ENCODE data around the gene ARTN.

ARTN gene

DNA sequence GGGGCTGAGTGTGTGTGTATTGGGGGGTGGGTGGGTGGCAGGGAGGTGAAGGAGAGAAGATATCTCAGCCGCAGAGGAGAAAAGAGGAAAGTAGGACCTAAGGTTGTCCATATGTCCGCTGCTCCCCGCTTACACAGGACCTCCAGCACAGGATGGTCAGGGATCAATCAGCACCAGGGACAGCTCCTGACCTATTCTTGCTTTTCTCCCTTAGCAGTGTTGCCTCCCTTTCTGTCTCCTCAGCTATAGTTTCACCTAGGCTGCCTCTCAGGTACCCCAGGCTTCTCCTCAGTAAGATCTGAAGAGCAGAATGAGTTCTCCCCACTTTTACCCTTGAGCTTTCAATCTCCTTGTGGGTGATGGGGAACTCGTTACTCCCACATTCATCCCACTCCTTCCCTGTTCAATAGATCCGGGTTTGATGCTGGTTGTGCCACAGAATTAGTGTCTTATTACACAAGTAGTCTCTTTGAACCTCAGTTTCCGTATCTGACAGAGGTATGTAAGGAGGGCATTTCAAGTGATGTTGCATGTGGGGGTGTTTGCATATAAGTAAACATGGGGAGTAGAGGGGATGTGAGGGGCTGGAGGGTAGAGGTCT is 34.8 kb downstream of the ARTN start:
- Histone ChIP-seq H3K9ac (ENCODE audit: insufficient read length, low read depth) (no peak overlapping the region), H3K27me3 (ENCODE audit: insufficient read depth, insufficient read length) (no peaks in the 10 kb centered on the region), H3K4me3 (ENCODE audit: insufficient read length, low read depth) (no peak overlapping the region), H3K9me3 (ENCODE audit: insufficient read depth, low read length) (no peaks in the 10 kb centered on the region), H3K36me3 (ENCODE audit: insufficient read depth, insufficient read length, low read length) (peaks cover 66% of the 10 kb centered on the region), H3K4me1 (ENCODE audit: insufficient read depth, insufficient read length) (peaks cover 6% of the 10 kb centered on the region)
- TF ChIP-seq ZNF274 (IDR thresholded peaks at IDR 0.05; ENCODE audit: low read depth, low read length), result no peak
- no peak for TF ChIP-seq YY1 (IDR thresholded peaks at IDR 0.05; ENCODE audit: insufficient read depth, insufficient read length)
- TF ChIP-seq SUZ12 (IDR thresholded peaks at IDR 0.05; ENCODE audit: extremely low read depth, insufficient read depth, insufficient read length), result no peak
- DNase-seq (ENCODE audit: low read depth, low spot score), result no peak

DNA sequence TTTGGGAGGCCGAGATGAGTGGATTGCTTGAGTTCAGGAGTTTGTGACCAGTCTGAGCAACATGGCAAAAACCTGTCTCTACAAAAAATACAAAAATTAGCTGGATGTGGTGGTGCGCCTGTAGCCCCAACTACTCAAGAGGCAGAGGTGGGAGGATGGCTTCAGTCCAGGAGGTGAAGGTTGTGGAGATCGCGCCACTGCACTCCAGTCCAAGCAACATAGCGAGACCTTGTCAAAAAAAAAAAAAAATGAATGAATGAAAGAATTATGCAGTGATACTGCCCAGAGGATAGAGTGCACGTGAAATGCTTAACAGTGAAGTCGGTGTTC is 35.8 kb downstream of the ARTN start:
- peaks cover 65% of the 10 kb centered on the region for H3K36me3 ChIP-seq (ENCODE audit: insufficient read depth, insufficient read length, low read length)
- peaks cover 6% of the 10 kb centered on the region for H3K4me1 ChIP-seq (ENCODE audit: insufficient read depth, insufficient read length)
- H3K9me3 ChIP-seq (ENCODE audit: insufficient read depth, low read length), result no peaks in the 10 kb centered on the region
- H3K4me3 ChIP-seq (ENCODE audit: insufficient read length, low read depth), result no peak overlapping the region
- no peak for DNase-seq (ENCODE audit: low read depth, low spot score)
- no peak overlapping the region for H3K9ac ChIP-seq (ENCODE audit: insufficient read length, low read depth)
- H3K27me3 ChIP-seq (ENCODE audit: insufficient read depth, insufficient read length), result no peaks in the 10 kb centered on the region
- TF ChIP-seq SUZ12 (IDR thresholded peaks at IDR 0.05; ENCODE audit: extremely low read depth, insufficient read depth, insufficient read length) (no peak), ZNF274 (IDR thresholded peaks at IDR 0.05; ENCODE audit: low read depth, low read length) (no peak), YY1 (IDR thresholded peaks at IDR 0.05; ENCODE audit: insufficient read depth, insufficient read length) (no peak)

- H3K9ac ChIP-seq (ENCODE audit: insufficient read length, low read depth), result peak within 1 kb of the TSS; percentile 96
- TF ChIP-seq SUZ12 (IDR thresholded peaks at IDR 0.05; ENCODE audit: extremely low read depth, insufficient read depth, insufficient read length) (no peak), YY1 (IDR thresholded peaks at IDR 0.05; ENCODE audit: insufficient read depth, insufficient read length) (no peak), ZNF274 (IDR thresholded peaks at IDR 0.05; ENCODE audit: low read depth, low read length) (no peak)
- no peaks in the 10 kb centered on the region for H3K27me3 ChIP-seq (ENCODE audit: insufficient read depth, insufficient read length)
- peaks cover 60% of the 10 kb centered on the region for H3K36me3 ChIP-seq (ENCODE audit: insufficient read depth, insufficient read length, low read length)
- H3K4me3 ChIP-seq (ENCODE audit: insufficient read length, low read depth), result peak within 1 kb of the TSS; percentile 98
- peak; percentile 99 for DNase-seq (ENCODE audit: low read depth, low spot score)
- H3K4me1 ChIP-seq (ENCODE audit: insufficient read depth, insufficient read length), result peaks cover 6% of the 10 kb centered on the region
- H3K9me3 ChIP-seq (ENCODE audit: insufficient read depth, low read length), result no peaks in the 10 kb centered on the region
Observed at GRCh38 chr1:43969746-43970466, 36.3 kb downstream of the ARTN start, which contains the start of gene DPH2. Gene DPH2, plus strand, starts transcription at chr1:43970010. Its CDS starts 166 bp downstream, at chr1:43970176.

- Histone ChIP-seq H3K4me1 (ENCODE audit: insufficient read depth, insufficient read length) (peaks cover 6% of the 10 kb centered on the region), H3K4me3 (ENCODE audit: insufficient read length, low read depth) (peak overlapping the region; percentile 98), H3K27me3 (ENCODE audit: insufficient read depth, insufficient read length) (no peaks in the 10 kb centered on the region), H3K9ac (ENCODE audit: insufficient read length, low read depth) (peak overlapping the region; percentile 96), H3K9me3 (ENCODE audit: insufficient read depth, low read length) (no peaks in the 10 kb centered on the region), H3K36me3 (ENCODE audit: insufficient read depth, insufficient read length, low read length) (peaks cover 59% of the 10 kb centered on the region)
- DNase-seq (ENCODE audit: low read depth, low spot score), result no peak
- TF ChIP-seq ZNF274 (IDR thresholded peaks at IDR 0.05; ENCODE audit: low read depth, low read length), result no peak
- no peak for TF ChIP-seq SUZ12 (IDR thresholded peaks at IDR 0.05; ENCODE audit: extremely low read depth, insufficient read depth, insufficient read length)
- no peak for TF ChIP-seq YY1 (IDR thresholded peaks at IDR 0.05; ENCODE audit: insufficient read depth, insufficient read length)
Observed at GRCh38 chr1:43970502-43970901, 36.9 kb downstream of the ARTN start.

DNA sequence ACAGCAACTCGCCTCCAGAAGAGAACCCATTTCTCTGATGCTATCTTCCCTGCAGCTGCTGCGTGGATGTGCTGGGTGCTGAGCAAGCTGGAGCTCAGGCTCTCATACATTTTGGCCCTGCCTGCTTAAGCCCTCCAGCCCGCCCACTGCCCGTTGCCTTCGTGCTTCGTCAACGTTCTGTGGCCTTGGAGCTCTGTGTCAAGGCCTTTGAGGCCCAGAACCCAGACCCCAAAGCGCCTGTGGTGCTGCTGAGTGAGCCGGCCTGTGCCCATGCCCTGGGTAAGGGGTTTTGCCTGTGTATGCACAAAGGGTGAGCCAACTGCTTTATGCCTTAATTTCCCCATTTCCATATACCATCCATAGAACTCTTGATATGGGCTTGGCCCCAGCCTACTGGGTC is 37.3 kb downstream of the ARTN start:
- peak overlapping the region; percentile 98 for H3K4me3 ChIP-seq (ENCODE audit: insufficient read length, low read depth)
- TF ChIP-seq SUZ12 (IDR thresholded peaks at IDR 0.05; ENCODE audit: extremely low read depth, insufficient read depth, insufficient read length) (no peak), ZNF274 (IDR thresholded peaks at IDR 0.05; ENCODE audit: low read depth, low read length) (no peak), YY1 (IDR thresholded peaks at IDR 0.05; ENCODE audit: insufficient read depth, insufficient read length) (no peak)
- no peaks in the 10 kb centered on the region for H3K9me3 ChIP-seq (ENCODE audit: insufficient read depth, low read length)
- peak overlapping the region; percentile 96 for H3K9ac ChIP-seq (ENCODE audit: insufficient read length, low read depth)
- H3K36me3 ChIP-seq (ENCODE audit: insufficient read depth, insufficient read length, low read length), result peaks cover 56% of the 10 kb centered on the region
- DNase-seq (ENCODE audit: low read depth, low spot score), result no peak
- peaks cover 10% of the 10 kb centered on the region for H3K4me1 ChIP-seq (ENCODE audit: insufficient read depth, insufficient read length)
- no peaks in the 10 kb centered on the region for H3K27me3 ChIP-seq (ENCODE audit: insufficient read depth, insufficient read length)

DNA sequence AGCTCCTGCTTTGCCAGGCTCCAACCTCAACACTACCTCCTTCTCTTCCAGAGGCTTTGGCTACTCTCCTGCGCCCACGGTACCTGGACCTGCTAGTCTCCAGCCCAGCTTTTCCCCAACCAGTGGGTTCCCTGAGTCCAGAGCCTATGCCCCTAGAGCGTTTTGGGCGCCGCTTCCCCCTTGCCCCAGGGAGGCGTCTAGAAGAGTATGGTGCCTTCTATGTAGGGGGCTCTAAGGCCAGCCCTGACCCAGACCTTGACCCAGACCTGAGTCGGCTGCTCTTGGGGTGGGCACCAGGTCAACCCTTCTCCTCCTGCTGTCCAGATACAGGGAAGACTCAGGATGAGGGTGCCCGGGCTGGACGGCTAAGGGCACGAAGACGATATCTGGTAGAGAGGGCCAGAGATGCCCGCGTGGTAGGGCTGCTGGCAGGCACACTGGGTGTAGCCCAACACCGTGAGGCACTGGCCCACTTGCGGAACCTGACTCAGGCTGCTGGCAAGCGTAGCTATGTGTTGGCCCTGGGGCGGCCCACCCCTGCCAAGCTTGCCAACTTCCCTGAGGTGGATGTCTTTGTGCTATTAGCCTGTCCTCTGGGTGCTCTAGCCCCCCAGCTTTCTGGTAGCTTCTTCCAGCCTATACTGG is 37.9 kb downstream of the ARTN start:
- TF ChIP-seq ZNF274 (IDR thresholded peaks at IDR 0.05; ENCODE audit: low read depth, low read length) (no peak), SUZ12 (IDR thresholded peaks at IDR 0.05; ENCODE audit: extremely low read depth, insufficient read depth, insufficient read length) (no peak), YY1 (IDR thresholded peaks at IDR 0.05; ENCODE audit: insufficient read depth, insufficient read length) (no peak)
- H3K4me1 ChIP-seq (ENCODE audit: insufficient read depth, insufficient read length), result peaks cover 10% of the 10 kb centered on the region
- H3K4me3 ChIP-seq (ENCODE audit: insufficient read length, low read depth), result no peak overlapping the region
- no peak overlapping the region for H3K9ac ChIP-seq (ENCODE audit: insufficient read length, low read depth)
- no peaks in the 10 kb centered on the region for H3K9me3 ChIP-seq (ENCODE audit: insufficient read depth, low read length)
- H3K27me3 ChIP-seq (ENCODE audit: insufficient read depth, insufficient read length), result no peaks in the 10 kb centered on the region
- no peak for DNase-seq (ENCODE audit: low read depth, low spot score)
- H3K36me3 ChIP-seq (ENCODE audit: insufficient read depth, insufficient read length, low read length), result peaks cover 56% of the 10 kb centered on the region

DNA sequence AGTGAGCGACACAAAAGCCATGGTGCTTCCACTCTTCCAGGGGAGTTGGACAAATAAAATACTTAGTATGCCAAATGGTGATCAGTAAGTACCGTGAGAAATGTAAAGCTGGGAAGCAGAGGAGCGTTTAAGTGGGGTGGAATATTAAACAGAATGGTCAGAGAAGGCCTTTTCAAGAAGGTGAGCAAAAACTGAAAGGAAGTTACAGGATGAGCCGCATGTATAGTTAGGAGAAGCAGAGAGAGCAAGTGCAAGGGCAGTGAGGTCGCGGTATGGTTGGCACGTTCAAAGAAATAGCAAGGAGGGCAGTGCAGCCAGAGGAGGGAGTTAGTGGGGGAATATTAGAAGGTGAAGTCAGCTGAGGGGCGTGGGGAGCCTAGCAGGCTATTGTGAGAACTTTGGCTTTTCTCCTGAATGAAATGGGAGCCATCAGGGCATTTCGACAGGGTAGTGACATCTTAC is 40.4 kb downstream of the ARTN start:
- no peak for DNase-seq (ENCODE audit: low read depth, low spot score)
- TF ChIP-seq ZNF274 (IDR thresholded peaks at IDR 0.05; ENCODE audit: low read depth, low read length), result no peak
- TF ChIP-seq YY1 (IDR thresholded peaks at IDR 0.05; ENCODE audit: insufficient read depth, insufficient read length), result no peak
- no peak for TF ChIP-seq SUZ12 (IDR thresholded peaks at IDR 0.05; ENCODE audit: extremely low read depth, insufficient read depth, insufficient read length)
- peak overlapping the region; percentile 98 for H3K9ac ChIP-seq (ENCODE audit: insufficient read length, low read depth)
- no peaks in the 10 kb centered on the region for H3K9me3 ChIP-seq (ENCODE audit: insufficient read depth, low read length)
- H3K4me1 ChIP-seq (ENCODE audit: insufficient read depth, insufficient read length), result peaks cover 21% of the 10 kb centered on the region
- peak overlapping the region; percentile 94 for H3K4me3 ChIP-seq (ENCODE audit: insufficient read length, low read depth)
- H3K36me3 ChIP-seq (ENCODE audit: insufficient read depth, insufficient read length, low read length), result peaks cover 61% of the 10 kb centered on the region
- no peaks in the 10 kb centered on the region for H3K27me3 ChIP-seq (ENCODE audit: insufficient read depth, insufficient read length)
